ENCODE data around the gene GJD2. TPM values are rescaled to one million over a fixed set of nuclear protein-coding genes. Genes with fewer than 3 reads are reported as not detected.

The GJD2 gene
- not detected for total RNA-seq

- no peak within 1 kb of the TSS for H3K27ac Mint-ChIP-seq
- H3K36me3 Mint-ChIP-seq (ENCODE audit: low read depth) = no peaks in the 10 kb centered on the region
- no peak within 1 kb of the TSS for H3K4me3 Mint-ChIP-seq
- ChIA-PET POLR2A (no interaction called here), CTCF (no interaction called here)
- no peaks in the 10 kb centered on the region for H3K9me3 Mint-ChIP-seq (ENCODE audit: insufficient read depth)
- peaks cover 37% of the 10 kb centered on the region for H3K27me3 Mint-ChIP-seq (ENCODE audit: low read depth)
- ATAC-seq = no peak
- no peak for DNase-seq
- H3K4me1 Mint-ChIP-seq (ENCODE audit: low read depth) = peaks cover 6% of the 10 kb centered on the region
Measured at GRCh38 chr15:34754674-34755418, at the start of gene GJD2. Gene GJD2 (minus strand): TSS chr15:34754998. CDS start chr15:34754488, 510 bp downstream.

GRCh38 chr15:34804113-34804512 is 49.3 kb upstream of the GJD2 start:
- ATAC-seq = no peak
- ChIA-PET CTCF (no interaction called here), POLR2A (no interaction called here)
- Mint-ChIP-seq H3K4me1 (ENCODE audit: low read depth) (no peaks in the 10 kb centered on the region), H3K36me3 (ENCODE audit: low read depth) (no peaks in the 10 kb centered on the region), H3K4me3 (no peak overlapping the region), H3K27me3 (ENCODE audit: low read depth) (peaks cover 18% of the 10 kb centered on the region), H3K9me3 (ENCODE audit: insufficient read depth) (no peaks in the 10 kb centered on the region), H3K27ac (no peak overlapping the region)
- DNase-seq = no peak

DNA sequence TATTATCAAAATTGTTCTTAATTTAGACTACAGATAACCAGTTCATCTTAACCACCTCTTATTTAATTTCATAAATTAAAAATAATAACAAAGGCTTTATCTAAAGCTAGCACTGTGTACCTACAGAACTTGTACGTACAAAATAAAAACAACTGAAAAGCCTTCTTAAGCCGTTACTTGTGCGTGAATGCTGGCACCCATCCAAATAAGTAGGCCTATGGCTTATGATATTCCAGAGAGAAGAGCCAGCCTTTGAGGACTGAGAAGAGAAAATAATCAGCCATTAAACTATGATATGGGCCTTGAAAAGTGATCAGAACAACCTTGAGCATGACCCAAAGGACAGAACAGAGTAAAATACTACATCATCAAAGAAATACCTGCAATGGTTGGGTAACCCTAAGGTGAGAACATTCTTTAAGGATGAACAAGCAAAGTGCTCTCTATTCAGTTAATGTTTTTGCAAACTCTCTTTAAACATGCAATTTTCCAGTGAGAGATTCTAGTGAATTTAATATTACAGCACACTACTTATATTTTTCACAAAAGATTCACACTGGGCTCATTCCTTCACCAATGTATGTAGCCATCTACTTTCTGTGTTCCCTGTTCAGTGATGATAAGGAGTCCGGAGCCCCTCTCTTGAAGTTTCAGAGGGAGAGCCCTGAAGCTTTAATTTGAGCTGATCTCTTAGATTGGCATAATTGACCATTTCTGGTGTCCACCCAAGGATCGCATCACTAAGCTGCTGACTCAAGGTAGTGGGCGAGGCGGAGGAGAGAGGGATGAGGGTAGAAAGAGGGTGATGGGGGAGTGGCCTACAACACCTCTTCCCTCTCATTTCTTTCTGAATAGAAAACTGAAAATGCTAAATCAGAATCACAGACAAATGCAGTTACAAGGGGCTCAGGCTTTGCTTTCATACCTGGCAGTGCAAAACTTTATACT is 48.3 kb upstream of the GJD2 start:
- no peak overlapping the region for H3K4me3 Mint-ChIP-seq
- ATAC-seq (no peak), DNase-seq (no peak)
- ChIA-PET CTCF (no interaction called here), POLR2A (no interaction called here)
- H3K27me3 Mint-ChIP-seq (ENCODE audit: low read depth) = peaks cover 18% of the 10 kb centered on the region
- no peaks in the 10 kb centered on the region for H3K36me3 Mint-ChIP-seq (ENCODE audit: low read depth)
- no peak overlapping the region for H3K27ac Mint-ChIP-seq
- no peaks in the 10 kb centered on the region for H3K9me3 Mint-ChIP-seq (ENCODE audit: insufficient read depth)
- H3K4me1 Mint-ChIP-seq (ENCODE audit: low read depth) = no peaks in the 10 kb centered on the region

- Mint-ChIP-seq H3K27me3 (ENCODE audit: low read depth) (peaks cover 21% of the 10 kb centered on the region), H3K4me1 (ENCODE audit: low read depth) (no peaks in the 10 kb centered on the region), H3K9me3 (ENCODE audit: insufficient read depth) (no peaks in the 10 kb centered on the region), H3K4me3 (no peak overlapping the region), H3K27ac (no peak overlapping the region), H3K36me3 (ENCODE audit: low read depth) (no peaks in the 10 kb centered on the region)
- CTCF ChIA-PET = no interaction called here
- ATAC-seq = no peak
- POLR2A ChIA-PET = no interaction called here
- DNase-seq = no peak
Measured at GRCh38 chr15:34802371-34802770, 47.6 kb upstream of the GJD2 start.

DNA sequence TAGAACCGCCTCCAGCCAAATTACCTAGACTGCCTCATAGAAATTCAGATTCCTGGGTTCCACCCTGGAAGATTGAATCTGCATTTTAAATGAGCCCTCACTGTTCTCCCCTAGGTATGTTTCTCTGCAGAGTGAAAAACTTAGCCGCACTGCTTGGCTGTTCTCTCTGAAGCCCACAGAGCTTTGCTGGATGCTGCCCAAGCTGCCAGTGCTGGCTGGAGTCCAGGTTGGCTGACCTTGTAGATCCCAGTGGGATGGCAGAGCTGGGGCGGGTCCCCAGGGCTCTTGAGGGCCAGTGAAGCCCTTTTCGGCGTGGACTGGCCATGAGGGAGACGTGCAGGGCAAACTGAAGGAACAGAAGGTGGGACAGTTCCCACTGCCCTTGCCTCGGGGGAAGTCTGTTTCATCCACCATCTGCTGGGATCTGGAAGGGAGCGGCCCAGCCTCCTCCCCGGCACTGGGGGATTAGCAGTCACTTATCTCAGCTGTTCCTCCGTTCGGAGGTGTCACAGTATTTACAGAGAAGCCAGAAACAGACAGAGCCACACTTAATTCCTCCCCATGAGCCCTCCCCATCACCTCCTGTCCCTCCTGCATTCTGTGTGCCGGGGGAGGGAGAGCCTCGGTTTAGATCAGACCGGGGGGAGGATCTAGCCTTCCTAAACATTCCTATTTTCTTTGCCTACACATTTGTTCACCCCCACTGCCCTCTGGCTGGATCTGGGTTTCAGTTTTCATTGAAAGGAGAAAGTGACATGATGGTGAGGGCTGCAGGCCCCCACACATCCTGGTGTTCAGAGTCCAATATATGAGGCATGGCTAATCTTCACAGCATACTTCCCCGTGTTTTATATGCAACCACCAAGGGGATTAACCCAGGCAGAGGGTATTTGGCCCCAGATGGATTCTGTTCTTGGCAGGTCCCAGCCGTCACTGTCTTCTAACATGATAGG is 44.6 kb upstream of the GJD2 start:
- no peaks in the 10 kb centered on the region for H3K9me3 Mint-ChIP-seq (ENCODE audit: insufficient read depth)
- no peak overlapping the region for H3K4me3 Mint-ChIP-seq
- ATAC-seq = no peak
- ChIA-PET POLR2A (no interaction called here), CTCF (no interaction called here)
- no peak overlapping the region for H3K27ac Mint-ChIP-seq
- H3K36me3 Mint-ChIP-seq (ENCODE audit: low read depth) = no peaks in the 10 kb centered on the region
- no peak for DNase-seq
- no peaks in the 10 kb centered on the region for H3K4me1 Mint-ChIP-seq (ENCODE audit: low read depth)
- H3K27me3 Mint-ChIP-seq (ENCODE audit: low read depth) = peaks cover 34% of the 10 kb centered on the region

GRCh38 chr15:34796847-34797435 is 42.1 kb upstream of the GJD2 start:
- H3K9me3 Mint-ChIP-seq (ENCODE audit: insufficient read depth) = no peaks in the 10 kb centered on the region
- no peak overlapping the region for H3K27ac Mint-ChIP-seq
- ATAC-seq = no peak
- ChIA-PET CTCF (interaction anchor here (1.1 kb wide), 1 partner anchor 20 kb away, joined by 3 read pairs; no protein-coding TSS in a partner anchor), POLR2A (no interaction called here)
- no peaks in the 10 kb centered on the region for H3K36me3 Mint-ChIP-seq (ENCODE audit: low read depth)
- peaks cover 42% of the 10 kb centered on the region for H3K27me3 Mint-ChIP-seq (ENCODE audit: low read depth)
- no peak overlapping the region for H3K4me3 Mint-ChIP-seq
- no peaks in the 10 kb centered on the region for H3K4me1 Mint-ChIP-seq (ENCODE audit: low read depth)
- DNase-seq = no peak

DNA sequence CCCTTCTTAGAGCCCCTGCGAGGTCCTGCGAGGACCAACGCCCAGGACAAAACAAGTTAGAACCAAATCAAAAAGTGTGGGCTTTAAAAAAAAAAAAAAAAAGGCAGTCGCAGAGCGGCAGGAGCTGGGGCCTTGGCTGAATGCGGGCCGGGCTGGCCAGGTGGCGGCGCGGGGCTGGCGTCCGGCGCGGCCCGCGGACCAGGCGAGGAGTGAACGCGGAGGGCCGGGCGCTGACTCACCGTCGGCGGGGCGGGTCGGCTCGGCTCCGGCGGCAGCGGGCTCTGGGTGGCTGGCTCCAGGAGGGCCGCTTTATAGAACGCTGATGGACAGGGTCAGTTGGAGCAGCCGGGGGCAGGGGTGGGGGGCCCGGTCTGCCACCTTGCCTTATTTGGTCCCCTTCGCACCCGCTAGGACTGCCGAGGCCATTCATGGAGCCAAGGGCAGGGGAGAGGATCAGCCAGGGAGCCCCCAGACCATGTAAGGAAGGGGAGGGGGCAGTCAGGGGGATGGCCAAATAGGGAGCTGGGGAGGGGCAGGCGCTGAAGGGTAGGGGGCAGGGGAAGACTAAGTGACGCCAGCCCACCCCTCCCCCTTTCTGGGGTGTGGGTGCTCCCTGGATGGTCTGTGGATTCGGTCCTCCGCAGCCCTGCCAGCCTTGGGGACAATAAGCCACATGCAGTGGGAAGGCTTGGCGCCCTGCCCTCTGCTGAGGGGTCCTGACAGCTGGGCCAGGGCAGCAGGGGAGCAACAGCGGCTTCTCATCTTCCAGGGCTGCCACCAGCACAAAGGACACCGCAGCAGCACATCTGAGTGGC is 40.7 kb upstream of the GJD2 start, which contains the start of gene ACTC1:
ACTC1 (minus strand) TSS at position 283 of the 815 bp plus-strand sequence. CDS start 741 bp downstream, outside the sequence.
- DNase-seq = no peak
- peaks cover 42% of the 10 kb centered on the region for H3K27me3 Mint-ChIP-seq (ENCODE audit: low read depth)
- CTCF ChIA-PET = interaction anchor here (1.1 kb wide), 1 partner anchor 22 kb away, joined by 3 read pairs; no protein-coding TSS in a partner anchor

GRCh38 chr15:34794590-34795206 is 39.9 kb upstream of the GJD2 start:
- CTCF ChIA-PET = no interaction called here
- H3K36me3 Mint-ChIP-seq (ENCODE audit: low read depth) = no peaks in the 10 kb centered on the region

More for the DNA sequence above, 40.7 kb upstream of the GJD2 start, which contains the start of gene ACTC1:
- Mint-ChIP-seq H3K9me3 (ENCODE audit: insufficient read depth) (no peaks in the 10 kb centered on the region), H3K27ac (no peak within 1 kb of the TSS), H3K4me1 (ENCODE audit: low read depth) (no peaks in the 10 kb centered on the region), H3K4me3 (no peak within 1 kb of the TSS), H3K36me3 (ENCODE audit: low read depth) (no peaks in the 10 kb centered on the region)
- POLR2A ChIA-PET = no interaction called here
- ATAC-seq = no peak

DNA sequence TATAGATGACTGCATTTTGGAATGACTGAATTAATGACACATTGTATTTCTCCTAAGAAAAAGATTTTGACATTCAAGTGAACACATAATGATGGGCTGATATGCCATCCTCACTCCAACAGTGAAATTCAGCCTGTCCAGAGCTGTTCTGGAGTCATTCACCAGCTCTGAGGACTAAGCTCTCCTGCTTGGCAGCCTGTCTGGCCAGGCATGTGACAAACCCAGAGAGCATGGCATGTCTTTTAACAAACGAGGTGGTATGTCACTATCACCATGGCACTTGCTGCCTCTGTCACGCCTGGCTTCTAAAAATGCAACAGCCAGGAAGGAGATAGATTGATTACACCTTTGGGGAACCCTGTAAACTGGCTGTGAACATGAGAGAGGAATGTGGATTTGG is 39.1 kb upstream of the GJD2 start:
- ATAC-seq (no peak), DNase-seq (no peak)
- Mint-ChIP-seq H3K36me3 (ENCODE audit: low read depth) (no peaks in the 10 kb centered on the region), H3K27me3 (ENCODE audit: low read depth) (peaks cover 46% of the 10 kb centered on the region), H3K27ac (no peak overlapping the region), H3K9me3 (ENCODE audit: insufficient read depth) (no peaks in the 10 kb centered on the region), H3K4me1 (ENCODE audit: low read depth) (no peaks in the 10 kb centered on the region), H3K4me3 (no peak overlapping the region)
- POLR2A ChIA-PET = no interaction called here
- CTCF ChIA-PET = no interaction called here

More at GRCh38 chr15:34794590-34795206, 39.9 kb upstream of the GJD2 start:
- no peak overlapping the region for H3K4me3 Mint-ChIP-seq
- H3K9me3 Mint-ChIP-seq (ENCODE audit: insufficient read depth) = no peaks in the 10 kb centered on the region
- ATAC-seq = no peak
- H3K27me3 Mint-ChIP-seq (ENCODE audit: low read depth) = peaks cover 42% of the 10 kb centered on the region
- H3K4me1 Mint-ChIP-seq (ENCODE audit: low read depth) = no peaks in the 10 kb centered on the region
- DNase-seq = no peak
- no peak overlapping the region for H3K27ac Mint-ChIP-seq
- POLR2A ChIA-PET = no interaction called here

- no peaks in the 10 kb centered on the region for H3K4me1 Mint-ChIP-seq (ENCODE audit: low read depth)
- no peak overlapping the region for H3K27ac Mint-ChIP-seq
- H3K4me3 Mint-ChIP-seq = no peak overlapping the region
- no peaks in the 10 kb centered on the region for H3K36me3 Mint-ChIP-seq (ENCODE audit: low read depth)
- no peak for DNase-seq
- ChIA-PET POLR2A (no interaction called here), CTCF (no interaction called here)
- H3K27me3 Mint-ChIP-seq (ENCODE audit: low read depth) = peaks cover 46% of the 10 kb centered on the region
- no peak for ATAC-seq
- no peaks in the 10 kb centered on the region for H3K9me3 Mint-ChIP-seq (ENCODE audit: insufficient read depth)
Measured at GRCh38 chr15:34793071-34793470, 38.3 kb upstream of the GJD2 start.
